HepG2 (cell line): ENCODE results near the gene MTHFD1. TPM values are rescaled to one million over a fixed set of nuclear protein-coding genes. Genes with fewer than 3 reads are reported as not detected.

ENCODE experiments used
- ARNTL ChIP-seq: sonication (generic); formaldehyde crosslinking; IDR thresholded peaks from 2 replicates; pipeline ENCODE4 v1.4.0; 2020; ENCODE audit warnings: mild to moderate bottlenecking, missing genetic modification reagents
- MYC ChIP-seq: sonication (generic); formaldehyde crosslinking; IDR thresholded peaks from 2 replicates; pipeline ENCODE4 v1.9.0; 2021; ENCODE audit warnings: missing genetic modification reagents, borderline replicate concordance
- PHF21A ChIP-seq: sonication (generic); formaldehyde crosslinking; IDR thresholded peaks from 2 replicates; pipeline ENCODE4 v1.5.0; 2020; ENCODE audit warnings: mild to moderate bottlenecking, missing genetic modification reagents
- PHF8 ChIP-seq: sonication (generic); formaldehyde crosslinking; IDR thresholded peaks from 2 replicates; pipeline ENCODE4 v1.5.0; 2020; ENCODE audit warnings: missing genetic modification reagents
- ZFYVE20 ChIP-seq: sonication (generic); formaldehyde crosslinking; IDR thresholded peaks from 2 replicates; pipeline ENCODE4 v1.8.0; 2023; ENCODE audit warnings: low read depth, mild to moderate bottlenecking, moderate library complexity, missing genetic modification reagents, borderline replicate concordance
- ZNF644 ChIP-seq: IDR thresholded peaks from 2 replicates; pipeline ENCODE4 v1.6.1; 2016; ENCODE audit warnings: low read depth
- polyA plus RNA-seq, 8 experiments: library from polyadenylated mRNA; depleted of rRNA in 3 of 8; stranded (reverse) in 7 of 8; unstranded in 1 of 8; fragments of >200 nt; fragmentation: Illumina TruSeq in 4 of 8; extraction: Trizol in 4 of 8; gene quantifications; 2 replicates each; pipeline versions ENCODE4 v1.2.1 to v1.2.3, GENCODE V29; 2011 to 2016; ENCODE audit warnings: low read depth in 4 of 8, missing spikeins in 1 of 8, mixed read lengths in 1 of 8; ENCODE audit not compliant: insufficient read depth in 1 of 8
- total RNA-seq, 5 experiments: library from RNA; depleted of rRNA; stranded (reverse); fragments of >200 nt; fragmentation: Illumina TruSeq; extraction: Trizol; gene quantifications; 2 replicates each; pipeline ENCODE4 v1.2.3, GENCODE V29; 2016; ENCODE audit warnings: low read depth in 1 of 5
- TF ChIP-seq, protein P1 (sequence below): sonication (generic); formaldehyde crosslinking; IDR thresholded peaks from 2 replicates; pipeline ENCODE4 v1.8.0; 2022; ENCODE audit warnings: mild to moderate bottlenecking, missing genetic modification reagents; ENCODE audit not compliant: insufficient replicate concordance
- TF ChIP-seq, protein P2 (sequence below): sonication (generic); formaldehyde crosslinking; IDR thresholded peaks from 2 replicates; pipeline ENCODE4 v1.9.0; 2021; ENCODE audit warnings: missing genetic modification reagents, mild to moderate bottlenecking, borderline replicate concordance

MTHFD1 gene
- total and polyA plus RNA-seq, 2 of the 13 experiments (the other 11 are each of a cell fraction or from before 2014, with no cell fraction given) = 31.0 to 106 TPM

DNA sequence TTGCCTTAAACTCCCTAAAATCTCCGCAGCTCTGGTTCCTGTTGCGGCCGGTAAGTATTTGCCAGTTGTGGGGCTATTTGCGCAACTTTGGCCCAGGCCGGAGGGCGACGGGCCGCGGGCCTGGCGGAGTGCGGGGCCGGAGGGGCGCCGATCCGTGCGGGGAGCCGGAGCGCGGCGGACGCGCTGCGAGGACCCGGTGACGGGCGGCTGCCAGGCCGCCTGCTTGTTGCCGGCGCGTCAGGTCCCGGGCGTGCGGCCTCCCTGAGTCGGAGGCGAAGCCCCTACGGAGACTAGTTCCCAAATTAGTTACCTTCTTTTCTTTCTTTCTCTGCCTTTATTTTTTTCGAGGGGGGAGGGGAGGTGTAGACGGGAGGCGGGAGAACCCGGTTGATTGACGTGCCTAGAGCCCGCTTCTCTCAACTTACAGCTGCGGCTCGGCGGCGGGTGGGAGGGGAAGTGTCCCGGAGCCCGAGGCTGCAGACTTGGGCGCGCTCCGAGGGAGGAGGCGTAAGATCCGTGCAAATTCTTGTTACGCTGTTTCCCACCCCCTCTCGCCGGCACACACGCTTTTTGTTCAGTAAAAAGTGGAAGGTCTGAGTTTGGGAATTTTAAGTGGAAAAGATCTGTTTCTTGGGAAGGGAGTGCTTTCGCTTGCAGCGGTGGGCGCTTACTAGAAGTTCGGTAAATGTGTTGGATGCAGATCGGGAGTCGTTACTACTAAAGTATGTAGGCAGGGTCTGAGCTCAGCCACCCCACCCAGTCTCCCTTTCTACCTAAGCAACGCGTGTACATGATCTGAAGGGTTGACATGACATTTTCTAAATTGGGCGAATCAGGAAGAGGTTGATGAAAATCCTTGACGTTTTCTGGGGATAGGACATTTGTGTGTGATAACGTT, 117.0 kb downstream of the MTHFD1 start (continued):
- TF ChIP-seq, protein P1, sequence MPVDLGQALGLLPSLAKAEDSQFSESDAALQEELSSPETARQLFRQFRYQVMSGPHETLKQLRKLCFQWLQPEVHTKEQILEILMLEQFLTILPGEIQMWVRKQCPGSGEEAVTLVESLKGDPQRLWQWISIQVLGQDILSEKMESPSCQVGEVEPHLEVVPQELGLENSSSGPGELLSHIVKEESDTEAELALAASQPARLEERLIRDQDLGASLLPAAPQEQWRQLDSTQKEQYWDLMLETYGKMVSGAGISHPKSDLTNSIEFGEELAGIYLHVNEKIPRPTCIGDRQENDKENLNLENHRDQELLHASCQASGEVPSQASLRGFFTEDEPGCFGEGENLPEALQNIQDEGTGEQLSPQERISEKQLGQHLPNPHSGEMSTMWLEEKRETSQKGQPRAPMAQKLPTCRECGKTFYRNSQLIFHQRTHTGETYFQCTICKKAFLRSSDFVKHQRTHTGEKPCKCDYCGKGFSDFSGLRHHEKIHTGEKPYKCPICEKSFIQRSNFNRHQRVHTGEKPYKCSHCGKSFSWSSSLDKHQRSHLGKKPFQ (CRISPR knock-in tag) = peak; percentile 46
- TF ChIP-seq ZNF644 (CRISPR knock-in tag) = no peak
- TF ChIP-seq PHF21A (CRISPR knock-in tag) = peak; percentile 55; the same call in 1 of the 2 replicates
- TF ChIP-seq, protein P2, sequence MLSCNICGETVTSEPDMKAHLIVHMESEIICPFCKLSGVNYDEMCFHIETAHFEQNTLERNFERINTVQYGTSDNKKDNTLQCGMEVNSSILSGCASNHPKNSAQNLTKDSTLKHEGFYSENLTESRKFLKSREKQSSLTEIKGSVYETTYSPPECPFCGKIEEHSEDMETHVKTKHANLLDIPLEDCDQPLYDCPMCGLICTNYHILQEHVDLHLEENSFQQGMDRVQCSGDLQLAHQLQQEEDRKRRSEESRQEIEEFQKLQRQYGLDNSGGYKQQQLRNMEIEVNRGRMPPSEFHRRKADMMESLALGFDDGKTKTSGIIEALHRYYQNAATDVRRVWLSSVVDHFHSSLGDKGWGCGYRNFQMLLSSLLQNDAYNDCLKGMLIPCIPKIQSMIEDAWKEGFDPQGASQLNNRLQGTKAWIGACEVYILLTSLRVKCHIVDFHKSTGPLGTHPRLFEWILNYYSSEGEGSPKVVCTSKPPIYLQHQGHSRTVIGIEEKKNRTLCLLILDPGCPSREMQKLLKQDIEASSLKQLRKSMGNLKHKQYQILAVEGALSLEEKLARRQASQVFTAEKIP = no peak
- TF ChIP-seq PHF8 (CRISPR knock-in tag) = peak; percentile 67
- no peak for TF ChIP-seq ARNTL (CRISPR knock-in tag)
- no peak for TF ChIP-seq ZFYVE20 (CRISPR knock-in tag)
- TF ChIP-seq MYC (CRISPR knock-in tag) = peak; percentile 2; the same call in 1 of the 2 replicates
- TF ChIP-seq, all 625 proteins: peak for 70
